Glutamatergic neuron (in vitro differentiated cells): ENCODE data around the gene FAAP24. TPM values are rescaled to one million over a fixed set of nuclear protein-coding genes. Genes with fewer than 3 reads are reported as not detected.
"Not testable (repeated sequence)": the region's sequence is repeated elsewhere in the genome, so short reads cannot be mapped to it uniquely, and the experiment has no call there.

Experiments
- DNase-seq: peaks from one replicate; pipeline ENCODE4 v3.0.0; 2022
- H3K27ac Mint-ChIP-seq: one replicate; pipeline ENCODE4 v1.8.0; 2020; ENCODE audit warnings: mild to moderate bottlenecking, mixed read lengths, inconsistent platforms; ENCODE audit not compliant: unreplicated experiment
- H3K27me3 Mint-ChIP-seq: one replicate; pipeline ENCODE4 v1.8.0; 2020; ENCODE audit warnings: mild to moderate bottlenecking, moderate library complexity, mixed read lengths, inconsistent platforms; ENCODE audit not compliant: unreplicated experiment
- H3K36me3 Mint-ChIP-seq: one replicate; pipeline ENCODE4 v1.8.0; 2020; ENCODE audit warnings: mild to moderate bottlenecking, mixed read lengths, inconsistent platforms; ENCODE audit not compliant: unreplicated experiment
- H3K4me1 Mint-ChIP-seq: one replicate; pipeline ENCODE4 v1.8.0; 2020; ENCODE audit warnings: mild to moderate bottlenecking, low read depth, mixed read lengths, inconsistent platforms; ENCODE audit not compliant: unreplicated experiment
- H3K4me3 Mint-ChIP-seq: one replicate; pipeline ENCODE4 v1.8.0; 2020; ENCODE audit warnings: mild to moderate bottlenecking, mixed read lengths, inconsistent platforms; ENCODE audit not compliant: unreplicated experiment
- H3K9me3 Mint-ChIP-seq: one replicate; pipeline ENCODE4 v1.8.0; 2020; ENCODE audit warnings: mild to moderate bottlenecking, moderate library complexity, mixed read lengths, inconsistent platforms; ENCODE audit not compliant: unreplicated experiment
- total RNA-seq: library from RNA; stranded (reverse); fragmentation: NEBNext Ultra II Directional; extraction: Animal tissue kit (Norgen Biotek cat#: 25700); gene quantifications from one replicate; pipeline ENCODE4 v1.2.1, GENCODE V29; 2021; ENCODE audit not compliant: unreplicated experiment
- TF ChIP-seq, protein P1 (sequence below): fragments of 200-600 bp; sonication (generic); IDR thresholded peaks from one replicate; pipeline ENCODE4 v1.5.0; 2021; ENCODE audit not compliant: partially characterized antibody, unreplicated experiment

Gene FAAP24
- total RNA-seq, 1 donor from 2014 or later = 1.4 TPM

DNA sequence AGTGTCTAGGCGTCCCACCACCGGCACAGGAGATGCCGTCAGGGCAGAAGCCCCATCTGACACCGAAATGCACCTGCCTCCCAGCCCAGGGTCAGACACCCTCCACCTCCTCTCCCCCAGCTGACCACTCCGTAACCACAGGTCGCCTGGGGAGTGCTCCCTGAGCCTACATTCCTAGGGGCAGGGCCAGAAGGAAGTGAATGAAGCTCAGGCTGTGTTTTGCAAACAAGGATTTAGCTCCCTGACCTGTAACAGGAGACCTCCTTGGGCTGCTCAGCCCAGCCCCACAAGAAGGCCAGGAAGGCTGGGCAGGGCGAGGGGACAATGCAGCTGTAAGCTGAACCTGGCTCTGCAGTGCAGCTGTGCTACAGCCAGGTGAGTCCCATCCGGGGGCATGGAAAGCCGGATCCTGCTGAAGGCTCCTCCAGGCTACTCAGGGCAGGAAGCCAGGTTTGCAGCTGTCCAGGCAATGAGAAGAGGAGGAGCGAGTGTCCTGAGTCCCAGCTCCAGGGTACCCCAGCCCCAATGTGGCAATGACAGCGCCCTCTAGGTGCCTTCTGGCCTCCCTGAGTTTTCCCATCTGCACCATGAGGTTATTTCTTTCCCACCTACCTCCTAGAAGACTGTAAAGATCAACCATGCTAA, 50.6 kb downstream of the FAAP24 start:
- Mint-ChIP-seq H3K27ac (no peak overlapping the region), H3K4me1 (no peaks in the 10 kb centered on the region), H3K36me3 (no peaks in the 10 kb centered on the region), H3K4me3 (no peak overlapping the region), H3K9me3 (no peaks in the 10 kb centered on the region), H3K27me3 (no peaks in the 10 kb centered on the region)
- TF ChIP-seq, protein P1, sequence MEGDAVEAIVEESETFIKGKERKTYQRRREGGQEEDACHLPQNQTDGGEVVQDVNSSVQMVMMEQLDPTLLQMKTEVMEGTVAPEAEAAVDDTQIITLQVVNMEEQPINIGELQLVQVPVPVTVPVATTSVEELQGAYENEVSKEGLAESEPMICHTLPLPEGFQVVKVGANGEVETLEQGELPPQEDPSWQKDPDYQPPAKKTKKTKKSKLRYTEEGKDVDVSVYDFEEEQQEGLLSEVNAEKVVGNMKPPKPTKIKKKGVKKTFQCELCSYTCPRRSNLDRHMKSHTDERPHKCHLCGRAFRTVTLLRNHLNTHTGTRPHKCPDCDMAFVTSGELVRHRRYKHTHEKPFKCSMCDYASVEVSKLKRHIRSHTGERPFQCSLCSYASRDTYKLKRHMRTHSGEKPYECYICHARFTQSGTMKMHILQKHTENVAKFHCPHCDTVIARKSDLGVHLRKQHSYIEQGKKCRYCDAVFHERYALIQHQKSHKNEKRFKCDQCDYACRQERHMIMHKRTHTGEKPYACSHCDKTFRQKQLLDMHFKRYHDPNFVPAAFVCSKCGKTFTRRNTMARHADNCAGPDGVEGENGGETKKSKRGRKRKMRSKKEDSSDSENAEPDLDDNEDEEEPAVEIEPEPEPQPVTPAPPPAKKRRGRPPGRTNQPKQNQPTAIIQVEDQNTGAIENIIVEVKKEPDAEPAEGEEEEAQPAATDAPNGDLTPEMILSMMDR = no peak
- DNase-seq = no peak

- Mint-ChIP-seq H3K27ac (no peak overlapping the region), H3K36me3 (no peaks in the 10 kb centered on the region), H3K9me3 (no peaks in the 10 kb centered on the region), H3K4me3 (no peak overlapping the region), H3K27me3 (no peaks in the 10 kb centered on the region), H3K4me1 (no peaks in the 10 kb centered on the region)
- DNase-seq = no peak
- TF ChIP-seq, protein P1 = no peak
Measured at GRCh38 chr19:33024398-33024797, 52.4 kb downstream of the FAAP24 start.

DNA sequence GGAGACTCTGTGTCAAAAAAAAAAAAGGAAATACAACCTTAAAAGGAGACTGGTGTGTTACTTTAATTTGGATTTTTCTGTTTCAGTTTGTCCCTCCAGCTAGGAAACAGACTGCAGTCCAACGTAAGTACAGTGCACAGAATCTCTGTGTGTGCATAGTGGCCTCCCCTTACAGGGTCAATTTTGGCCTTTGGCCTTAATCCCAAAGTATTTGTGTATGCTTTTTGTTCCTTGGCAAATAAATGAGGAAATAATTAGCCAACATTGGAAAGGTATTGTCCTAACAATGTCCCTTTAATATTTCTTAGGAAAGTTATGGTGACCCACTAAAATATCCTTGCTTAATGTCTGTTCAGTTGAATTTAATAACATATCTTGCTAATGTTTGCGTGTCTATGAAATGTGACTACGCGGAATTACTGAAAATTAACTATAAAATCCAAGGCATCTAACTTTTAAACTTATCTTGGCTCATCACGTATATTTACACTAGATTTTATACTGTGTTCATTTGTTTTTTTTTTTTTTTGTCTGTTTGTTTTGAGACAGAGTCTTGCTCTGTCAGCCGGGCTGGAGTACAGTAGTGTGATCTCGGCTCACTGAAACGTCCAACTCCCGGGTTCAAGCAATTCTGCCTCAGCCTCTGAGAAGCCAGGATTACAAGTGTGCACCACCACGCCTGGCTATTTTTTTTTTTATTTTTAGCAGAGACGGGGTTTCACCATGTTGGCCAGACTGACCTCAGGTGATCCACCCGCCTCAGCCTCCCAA, 53.6 kb downstream of the FAAP24 start:
- not testable (repeated sequence) for H3K36me3 Mint-ChIP-seq, H3K27me3 Mint-ChIP-seq, H3K9me3 Mint-ChIP-seq, H3K4me1 Mint-ChIP-seq, DNase-seq, H3K27ac Mint-ChIP-seq, H3K4me3 Mint-ChIP-seq

DNA sequence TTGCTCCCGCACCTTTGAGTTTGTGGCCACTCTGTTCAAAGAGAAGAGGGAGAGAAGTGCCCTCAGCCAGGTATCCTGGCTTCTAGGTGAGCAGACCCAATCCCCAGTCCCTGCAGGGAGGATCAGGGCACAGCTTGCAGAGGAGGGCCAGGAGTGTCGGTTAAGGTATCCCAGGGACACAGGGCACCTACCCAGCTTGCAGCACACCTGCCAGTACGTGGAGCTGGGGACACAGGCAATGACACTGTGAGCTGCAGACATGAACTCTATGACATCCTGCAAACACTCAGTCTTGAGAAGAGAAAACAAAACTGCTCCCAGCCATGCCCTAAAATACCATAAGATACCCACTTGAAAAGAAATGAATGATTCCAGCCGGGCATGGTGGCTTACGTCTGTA, 54.6 kb downstream of the FAAP24 start:
- H3K27me3 Mint-ChIP-seq, H3K27ac Mint-ChIP-seq, H3K36me3 Mint-ChIP-seq, H3K9me3 Mint-ChIP-seq, H3K4me1 Mint-ChIP-seq, H3K4me3 Mint-ChIP-seq, DNase-seq: not testable (repeated sequence)

Other genes with a start within 250 kb of the FAAP24 start
- 0.64 TPM for gene SLC7A9, start 102.5 kb upstream of the FAAP24 start, total RNA-seq
- 42.5 TPM for gene CEP89, start 284 bp upstream of the FAAP24 start, total RNA-seq
- gene RHPN2, start 92.6 kb downstream of the FAAP24 start, total RNA-seq = 1.8 TPM
- 8.8 TPM for gene GPATCH1, start 108.9 kb downstream of the FAAP24 start, total RNA-seq
- not detected for gene WDR88, start 159.9 kb downstream of the FAAP24 start, total RNA-seq
- gene LRP3, start 222.1 kb downstream of the FAAP24 start, total RNA-seq = 46.9 TPM